H1 (cell line): ENCODE measurements around the gene DYTN.

ENCODE experiments used
- CEBPB ChIP-seq: IDR thresholded peaks from 2 replicates; pipeline ENCODE4 v1.6.1; 2012; ENCODE audit warnings: low read depth, low read length
- CHD7 ChIP-seq: fragments of 300-600 bp; sonication (generic); IDR thresholded peaks from 2 replicates; pipeline ENCODE4 v1.7.1; 2012; ENCODE audit warnings: low read length, moderate library complexity, mild to moderate bottlenecking, inconsistent platforms; ENCODE audit not compliant: insufficient replicate concordance
- EZH2 ChIP-seq: fragments of 200-600 bp; sonication (generic); IDR thresholded peaks from 2 replicates; pipeline ENCODE4 v1.7.1; 2012; ENCODE audit warnings: low read depth, mild to moderate bottlenecking, moderate library complexity, low read length, inconsistent platforms; ENCODE audit not compliant: severe bottlenecking
- GTF2F1 ChIP-seq: IDR thresholded peaks from 2 replicates; pipeline ENCODE4 v1.6.1; 2012; ENCODE audit warnings: low read depth, low read length, improper control_type of control experiment, borderline replicate concordance
- POLR2AphosphoS5 ChIP-seq: IDR thresholded peaks from 2 replicates; pipeline ENCODE4 v1.6.1; 2011; ENCODE audit warnings: low read depth, low read length
- SUZ12 ChIP-seq: fragments of 200-600 bp; sonication (generic); IDR thresholded peaks from 2 replicates; pipeline ENCODE4 v1.6.1; 2012; ENCODE audit warnings: mild to moderate bottlenecking, inconsistent platforms, low read length, moderate library complexity, mixed read lengths
- TBP ChIP-seq: IDR thresholded peaks from 2 replicates; pipeline ENCODE4 v1.6.1; 2011; ENCODE audit warnings: low read depth, low read length, improper control_type of control experiment
- TF ChIP-seq, protein P1 (sequence below), 3 experiments: IDR thresholded peaks; 1 replicate in 2 of 3; 2 replicates in 1 of 3; pipeline versions ENCODE4 v1.5.1 to v1.6.1; 2011; ENCODE audit warnings: low read length in 3 of 3, mild to moderate bottlenecking in 3 of 3, inconsistent platforms in 2 of 3, low read depth in 1 of 3, moderate library complexity in 1 of 3; ENCODE audit not compliant: insufficient read depth in 1 of 3; ENCODE audit errors: control extremely low read depth in 1 of 3
- TF ChIP-seq, protein P2 (sequence below): IDR thresholded peaks from 2 replicates; pipeline ENCODE4 v1.6.1; 2011; ENCODE audit warnings: low read depth, mild to moderate bottlenecking, low read length; ENCODE audit not compliant: insufficient read depth

DNA sequence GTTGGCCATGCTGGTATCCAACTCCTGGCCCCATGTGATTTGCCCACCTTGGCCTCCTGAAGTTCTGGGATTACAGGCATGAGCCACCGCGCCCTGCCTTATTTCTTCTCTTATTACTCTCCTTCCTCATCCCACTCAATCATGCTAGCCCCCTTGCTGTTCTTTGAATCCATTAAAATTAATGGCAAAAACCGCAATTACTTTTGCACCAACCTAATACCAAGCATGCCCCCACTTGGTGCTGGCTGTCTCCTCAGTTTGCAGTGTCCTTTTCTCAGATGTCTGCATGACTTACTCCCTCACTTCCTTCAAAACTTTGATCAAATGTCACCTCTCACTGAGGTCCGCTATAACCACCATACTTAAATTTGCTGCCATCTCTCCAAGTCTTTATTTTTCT lies 34.6 kb downstream of the DYTN start:
- no peak for TF ChIP-seq CHD7
- TF ChIP-seq, protein P1, sequence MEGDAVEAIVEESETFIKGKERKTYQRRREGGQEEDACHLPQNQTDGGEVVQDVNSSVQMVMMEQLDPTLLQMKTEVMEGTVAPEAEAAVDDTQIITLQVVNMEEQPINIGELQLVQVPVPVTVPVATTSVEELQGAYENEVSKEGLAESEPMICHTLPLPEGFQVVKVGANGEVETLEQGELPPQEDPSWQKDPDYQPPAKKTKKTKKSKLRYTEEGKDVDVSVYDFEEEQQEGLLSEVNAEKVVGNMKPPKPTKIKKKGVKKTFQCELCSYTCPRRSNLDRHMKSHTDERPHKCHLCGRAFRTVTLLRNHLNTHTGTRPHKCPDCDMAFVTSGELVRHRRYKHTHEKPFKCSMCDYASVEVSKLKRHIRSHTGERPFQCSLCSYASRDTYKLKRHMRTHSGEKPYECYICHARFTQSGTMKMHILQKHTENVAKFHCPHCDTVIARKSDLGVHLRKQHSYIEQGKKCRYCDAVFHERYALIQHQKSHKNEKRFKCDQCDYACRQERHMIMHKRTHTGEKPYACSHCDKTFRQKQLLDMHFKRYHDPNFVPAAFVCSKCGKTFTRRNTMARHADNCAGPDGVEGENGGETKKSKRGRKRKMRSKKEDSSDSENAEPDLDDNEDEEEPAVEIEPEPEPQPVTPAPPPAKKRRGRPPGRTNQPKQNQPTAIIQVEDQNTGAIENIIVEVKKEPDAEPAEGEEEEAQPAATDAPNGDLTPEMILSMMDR (IDR thresholded peaks at IDR 0.05; ENCODE audit: control extremely low read depth in 1 of 3, insufficient read depth in 1 of 3, low read depth in 1 of 3, low read length in 3 of 3): no peak
- TF ChIP-seq, protein P2, sequence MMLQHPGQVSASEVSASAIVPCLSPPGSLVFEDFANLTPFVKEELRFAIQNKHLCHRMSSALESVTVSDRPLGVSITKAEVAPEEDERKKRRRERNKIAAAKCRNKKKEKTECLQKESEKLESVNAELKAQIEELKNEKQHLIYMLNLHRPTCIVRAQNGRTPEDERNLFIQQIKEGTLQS: no peak
- no peak for TF ChIP-seq TBP
- no peak for TF ChIP-seq EZH2
- no peak for TF ChIP-seq GTF2F1
- TF ChIP-seq POLR2AphosphoS5: no peak
- no peak for TF ChIP-seq SUZ12
- no peak for TF ChIP-seq CEBPB
